SH-SY5Y (cell line): ENCODE measurements around the gene HECTD2.

Experiments used
- GATA2 ChIP-seq: IDR thresholded peaks from 2 replicates; pipeline ENCODE4 v1.6.1; 2011; ENCODE audit warnings: mild to moderate bottlenecking, low read depth, low read length
- GATA3 ChIP-seq: IDR thresholded peaks from 2 replicates; pipeline ENCODE4 v1.6.1; 2011; ENCODE audit warnings: low read depth, mild to moderate bottlenecking, low read length, moderate library complexity

- no peak for TF ChIP-seq GATA2
- no peak for TF ChIP-seq GATA3
Observed at GRCh38 chr10:91367558-91367957, 42.6 kb upstream of the HECTD2 start.
